Measurements from ENCODE around the gene SIL1. TPM values are rescaled to one million over a fixed set of nuclear protein-coding genes. Genes with fewer than 3 reads are reported as not detected.

The SIL1 gene
- polyA plus RNA-seq, 1 experiment, result 90.5 TPM

DNA sequence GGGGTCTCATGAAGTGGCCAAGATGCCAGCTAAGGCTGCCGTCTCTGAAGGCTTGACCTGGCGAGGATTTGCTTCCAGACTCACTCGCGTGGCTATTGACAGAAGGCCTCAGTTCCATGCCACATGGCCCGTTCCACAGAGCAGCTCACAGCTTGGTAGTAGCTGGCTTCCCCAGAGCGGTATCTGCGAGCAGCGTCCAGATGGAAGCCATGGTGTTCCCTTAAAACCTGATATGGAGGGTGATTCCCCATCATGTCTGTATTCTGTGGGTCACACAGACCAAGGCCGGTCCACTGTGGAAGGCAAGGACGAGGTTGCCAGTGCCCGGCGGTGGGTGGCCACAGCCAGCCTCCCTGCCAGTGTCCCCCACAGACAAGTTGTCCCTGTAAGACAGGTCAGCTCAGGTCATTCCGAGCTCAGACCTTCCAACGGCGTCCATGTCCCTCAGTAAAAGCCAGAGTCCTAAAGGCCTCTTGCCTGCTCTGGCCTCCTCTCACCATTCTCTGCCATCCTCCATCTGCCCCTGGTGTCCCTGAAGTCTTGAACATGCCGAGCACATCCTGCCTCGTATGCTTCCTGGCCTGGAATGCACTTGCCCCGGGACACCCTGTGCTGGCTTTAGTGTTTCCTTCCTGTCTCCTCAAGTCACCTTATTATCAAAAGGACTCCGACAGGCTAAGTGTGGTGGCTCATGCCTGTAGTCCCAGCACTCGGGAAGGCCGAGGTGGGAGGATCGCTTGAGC is 261.8 kb downstream of the SIL1 start:
- ChIA-PET CTCF (no interaction called here), POLR2A (no interaction called here)
- Histone ChIP-seq H3K27me3 (ENCODE audit: control insufficient read depth, insufficient read depth, low read length) (no peaks in the 10 kb centered on the region), H3K36me3 (ENCODE audit: control insufficient read depth, insufficient read depth, low read length) (peaks cover 30% of the 10 kb centered on the region), H3K4me3 (ENCODE audit: low read depth, low read length) (no peak overlapping the region)
- DNase-seq (ENCODE audit: low read depth), result no peak
- TF ChIP-seq, protein P1, sequence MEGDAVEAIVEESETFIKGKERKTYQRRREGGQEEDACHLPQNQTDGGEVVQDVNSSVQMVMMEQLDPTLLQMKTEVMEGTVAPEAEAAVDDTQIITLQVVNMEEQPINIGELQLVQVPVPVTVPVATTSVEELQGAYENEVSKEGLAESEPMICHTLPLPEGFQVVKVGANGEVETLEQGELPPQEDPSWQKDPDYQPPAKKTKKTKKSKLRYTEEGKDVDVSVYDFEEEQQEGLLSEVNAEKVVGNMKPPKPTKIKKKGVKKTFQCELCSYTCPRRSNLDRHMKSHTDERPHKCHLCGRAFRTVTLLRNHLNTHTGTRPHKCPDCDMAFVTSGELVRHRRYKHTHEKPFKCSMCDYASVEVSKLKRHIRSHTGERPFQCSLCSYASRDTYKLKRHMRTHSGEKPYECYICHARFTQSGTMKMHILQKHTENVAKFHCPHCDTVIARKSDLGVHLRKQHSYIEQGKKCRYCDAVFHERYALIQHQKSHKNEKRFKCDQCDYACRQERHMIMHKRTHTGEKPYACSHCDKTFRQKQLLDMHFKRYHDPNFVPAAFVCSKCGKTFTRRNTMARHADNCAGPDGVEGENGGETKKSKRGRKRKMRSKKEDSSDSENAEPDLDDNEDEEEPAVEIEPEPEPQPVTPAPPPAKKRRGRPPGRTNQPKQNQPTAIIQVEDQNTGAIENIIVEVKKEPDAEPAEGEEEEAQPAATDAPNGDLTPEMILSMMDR (IDR thresholded peaks at IDR 0.05; ENCODE audit: insufficient read depth, low read depth, low read length), result no peak

DNA sequence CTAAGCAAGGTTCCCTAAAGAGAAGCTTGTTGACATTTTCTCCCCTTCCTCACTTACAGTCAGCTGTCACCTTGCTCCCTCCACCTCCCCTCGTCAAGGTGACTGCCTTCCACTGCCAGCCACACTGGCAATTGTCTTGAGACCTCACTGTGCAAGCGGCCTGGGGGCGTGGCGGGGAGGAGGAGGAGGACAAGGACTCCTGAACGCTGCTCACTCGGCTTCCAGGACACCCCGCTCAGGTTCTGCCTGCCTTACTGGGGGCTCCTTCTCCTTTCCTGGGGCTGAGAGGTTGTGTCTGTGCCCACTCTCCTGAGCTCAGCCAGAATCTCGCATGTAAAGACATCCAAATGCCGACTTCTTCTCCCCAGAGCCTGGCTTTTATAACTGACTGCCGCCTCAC is 262.7 kb downstream of the SIL1 start:
- H3K36me3 ChIP-seq (ENCODE audit: control insufficient read depth, insufficient read depth, low read length), result peaks cover 36% of the 10 kb centered on the region

DNA sequence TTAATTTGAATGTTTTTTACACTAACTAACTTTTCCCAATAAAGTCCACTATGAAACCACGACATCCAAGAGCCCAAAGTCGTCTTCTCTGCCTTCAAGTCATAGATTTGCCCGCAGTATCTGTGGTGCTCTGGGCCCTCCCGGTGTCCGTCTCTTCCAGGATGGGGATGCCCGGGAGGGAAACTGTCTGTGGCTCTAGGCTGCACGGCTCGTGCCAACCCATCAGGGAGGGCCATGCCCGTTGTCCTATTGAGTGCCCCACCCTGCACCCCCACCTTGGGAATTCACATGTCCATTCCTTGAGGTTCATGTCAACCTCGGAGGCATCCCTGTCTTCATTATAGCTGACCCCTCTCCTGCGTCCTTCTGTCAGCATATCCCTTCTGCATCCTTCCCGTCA is 263.2 kb downstream of the SIL1 start:
- H3K27me3 ChIP-seq (ENCODE audit: control insufficient read depth, insufficient read depth, low read length), result no peaks in the 10 kb centered on the region
- peaks cover 39% of the 10 kb centered on the region for H3K36me3 ChIP-seq (ENCODE audit: control insufficient read depth, insufficient read depth, low read length)
- TF ChIP-seq, protein P1 (IDR thresholded peaks at IDR 0.05; ENCODE audit: insufficient read depth, low read depth, low read length), result no peak
- ChIA-PET CTCF (no interaction called here), POLR2A (no interaction called here)
- DNase-seq (ENCODE audit: low read depth), result no peak
- no peak overlapping the region for H3K4me3 ChIP-seq (ENCODE audit: low read depth, low read length)

More for the DNA sequence above, 262.7 kb downstream of the SIL1 start:
- no peaks in the 10 kb centered on the region for H3K27me3 ChIP-seq (ENCODE audit: control insufficient read depth, insufficient read depth, low read length)
- H3K4me3 ChIP-seq (ENCODE audit: low read depth, low read length), result no peak overlapping the region
- TF ChIP-seq, protein P1 (IDR thresholded peaks at IDR 0.05; ENCODE audit: insufficient read depth, low read depth, low read length), result no peak
- no peak for DNase-seq (ENCODE audit: low read depth)
- ChIA-PET POLR2A (no interaction called here), CTCF (no interaction called here)

DNA sequence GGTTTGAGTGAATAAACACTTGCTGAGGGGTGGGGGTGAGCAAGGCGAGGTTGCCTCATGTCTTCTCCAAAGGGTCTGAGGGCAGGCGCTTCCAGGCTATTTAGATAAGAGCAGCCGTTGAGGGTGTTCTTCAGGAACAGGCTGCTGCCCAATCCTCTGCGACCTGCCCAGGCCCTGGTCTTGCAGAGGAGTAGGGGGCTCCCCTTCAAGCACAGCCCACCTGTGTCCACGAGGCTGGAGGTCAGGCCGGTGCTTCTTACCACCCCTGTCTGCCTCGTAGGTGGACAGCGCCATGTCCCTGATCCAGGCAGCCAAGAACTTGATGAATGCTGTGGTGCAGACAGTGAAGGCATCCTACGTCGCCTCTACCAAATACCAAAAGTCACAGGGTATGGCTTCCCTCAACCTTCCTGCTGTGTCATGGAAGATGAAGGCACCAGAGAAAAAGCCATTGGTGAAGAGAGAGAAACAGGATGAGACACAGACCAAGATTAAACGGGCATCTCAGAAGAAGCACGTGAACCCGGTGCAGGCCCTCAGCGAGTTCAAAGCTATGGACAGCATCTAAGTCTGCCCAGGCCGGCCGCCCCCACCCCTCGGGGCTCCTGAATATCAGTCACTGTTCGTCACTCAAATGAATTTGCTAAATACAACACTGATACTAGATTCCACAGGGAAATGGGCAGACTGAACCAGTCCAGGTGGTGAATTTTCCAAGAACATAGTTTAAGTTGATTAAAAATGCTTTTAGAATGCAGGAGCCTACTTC is 264.5 kb downstream of the SIL1 start:
- ChIA-PET CTCF (interaction anchor here (1.5 kb wide), 1 partner anchor 17 kb away, joined by 3 read pairs; no protein-coding TSS in a partner anchor), POLR2A (interaction anchor here (0.6 kb wide), 1 partner anchor 85 kb away, joined by 3 read pairs; no protein-coding TSS in a partner anchor)
- peaks cover 44% of the 10 kb centered on the region for H3K36me3 ChIP-seq (ENCODE audit: control insufficient read depth, insufficient read depth, low read length)
- DNase-seq (ENCODE audit: low read depth), result no peak
- H3K4me3 ChIP-seq (ENCODE audit: low read depth, low read length), result no peak overlapping the region
- no peaks in the 10 kb centered on the region for H3K27me3 ChIP-seq (ENCODE audit: control insufficient read depth, insufficient read depth, low read length)
- TF ChIP-seq, protein P1 (IDR thresholded peaks at IDR 0.05; ENCODE audit: insufficient read depth, low read depth, low read length), result no peak

DNA sequence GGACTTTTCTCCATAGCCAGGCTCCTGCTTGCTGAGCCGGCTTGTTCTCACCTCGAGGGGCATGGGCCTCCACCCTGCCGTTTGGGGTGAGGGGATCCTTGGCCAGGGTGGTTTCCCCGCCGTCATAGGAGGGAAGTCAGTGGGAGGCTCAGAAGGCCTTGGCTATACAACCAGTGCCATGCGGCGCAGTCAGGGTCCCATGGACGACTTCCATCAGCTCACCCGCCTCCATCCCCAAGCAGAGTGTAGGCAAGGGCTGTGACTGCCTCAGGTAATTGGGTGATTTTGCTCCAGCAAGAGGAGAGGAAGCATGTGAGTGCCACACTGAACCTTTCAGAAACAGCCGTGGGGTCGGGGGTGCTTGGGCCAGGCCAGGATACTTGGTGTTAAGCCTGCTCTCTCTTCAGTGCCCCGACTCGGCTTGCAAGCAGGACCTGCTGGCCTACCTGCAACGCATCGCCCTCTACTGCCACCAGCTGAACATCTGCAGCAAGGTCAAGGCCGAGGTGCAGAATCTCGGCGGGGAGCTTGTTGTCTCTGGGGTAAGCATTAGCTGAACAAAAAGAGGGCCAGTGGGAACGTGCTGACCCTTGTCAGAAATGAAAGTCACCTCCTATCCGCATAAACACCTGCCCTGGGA is 265.9 kb downstream of the SIL1 start:
- Histone ChIP-seq H3K36me3 (ENCODE audit: control insufficient read depth, insufficient read depth, low read length) (peaks cover 48% of the 10 kb centered on the region), H3K4me3 (ENCODE audit: low read depth, low read length) (no peak overlapping the region), H3K27me3 (ENCODE audit: control insufficient read depth, insufficient read depth, low read length) (no peaks in the 10 kb centered on the region)
- CTCF ChIA-PET, result interaction anchor here (1.5 kb wide), 1 partner anchor 15 kb away, joined by 3 read pairs; no protein-coding TSS in a partner anchor
- no peak for DNase-seq (ENCODE audit: low read depth)
- TF ChIP-seq, protein P1 (IDR thresholded peaks at IDR 0.05; ENCODE audit: insufficient read depth, low read depth, low read length), result no peak
- POLR2A ChIA-PET, result no interaction called here

All from BJ (cell line).